Skeletal muscle satellite cell (primary cell): ENCODE measurements around the gene DMRTA2.

ENCODE experiments used
- H3K27me3 ChIP-seq: 2 replicates; pipeline ENCODE4 v1.7.0; 2013; ENCODE audit warnings: low read length; ENCODE audit not compliant: control insufficient read depth, insufficient read depth
- H3K36me3 ChIP-seq: 2 replicates; pipeline ENCODE4 v1.7.0; 2013; ENCODE audit warnings: mild to moderate bottlenecking, control low read depth, low read length; ENCODE audit not compliant: insufficient read depth
- H3K4me1 ChIP-seq: 2 replicates; pipeline ENCODE4 v1.7.0; 2013; ENCODE audit warnings: low read length; ENCODE audit not compliant: control insufficient read depth, insufficient read depth
- H3K4me2 ChIP-seq: 2 replicates; pipeline ENCODE4 v1.7.0; 2013; ENCODE audit warnings: mild to moderate bottlenecking, low read length
- H3K4me3 ChIP-seq: 2 replicates; pipeline ENCODE4 v1.7.0; 2013; ENCODE audit warnings: low read length
- H3K9ac ChIP-seq: 2 replicates; pipeline ENCODE4 v1.7.0; 2013; ENCODE audit warnings: mild to moderate bottlenecking, low read depth, low read length, moderate library complexity
- H3K9me3 ChIP-seq: replicated peaks from 2 replicates; pipeline ENCODE4 v1.7.0; 2013; ENCODE audit warnings: mild to moderate bottlenecking, control low read depth, low read length

Gene DMRTA2

GRCh38 chr1:50436489-50436888, 13.2 kb upstream of the DMRTA2 start:
- Histone ChIP-seq H3K4me3 (no peak overlapping the region), H3K27me3 (peaks cover 12% of the 10 kb centered on the region), H3K9ac (no peak overlapping the region), H3K4me1 (no peaks in the 10 kb centered on the region), H3K36me3 (peaks cover 10% of the 10 kb centered on the region), H3K4me2 (no peak overlapping the region), H3K9me3 (no peaks in the 10 kb centered on the region)

- no peaks in the 10 kb centered on the region for H3K36me3 ChIP-seq
- peaks cover 77% of the 10 kb centered on the region for H3K27me3 ChIP-seq
- no peak overlapping the region for H3K4me3 ChIP-seq
- peaks cover 9% of the 10 kb centered on the region for H3K4me1 ChIP-seq
- H3K4me2 ChIP-seq: no peak overlapping the region
- H3K9ac ChIP-seq: no peak overlapping the region
- no peaks in the 10 kb centered on the region for H3K9me3 ChIP-seq
Measured at GRCh38 chr1:50430010-50430405, 6.8 kb upstream of the DMRTA2 start.

- Histone ChIP-seq H3K36me3 (no peaks in the 10 kb centered on the region), H3K9ac (no peak overlapping the region), H3K27me3 (peaks cover 95% of the 10 kb centered on the region), H3K4me3 (no peak overlapping the region), H3K4me1 (peaks cover 18% of the 10 kb centered on the region), H3K9me3 (no peaks in the 10 kb centered on the region), H3K4me2 (peak overlapping the region; percentile 8)
Measured at GRCh38 chr1:50427818-50428779, 4.9 kb upstream of the DMRTA2 start.

- H3K9me3 ChIP-seq: no peaks in the 10 kb centered on the region
- H3K4me2 ChIP-seq: peak overlapping the region; percentile 8
- no peak overlapping the region for H3K9ac ChIP-seq
- H3K27me3 ChIP-seq: peaks cover 99% of the 10 kb centered on the region
- H3K4me1 ChIP-seq: peaks cover 21% of the 10 kb centered on the region
- no peak overlapping the region for H3K4me3 ChIP-seq
- H3K36me3 ChIP-seq: no peaks in the 10 kb centered on the region
Measured at GRCh38 chr1:50427086-50427817, 4.0 kb upstream of the DMRTA2 start.

- Histone ChIP-seq H3K27me3 (peaks cover 99% of the 10 kb centered on the region), H3K4me1 (peaks cover 21% of the 10 kb centered on the region), H3K9me3 (no peaks in the 10 kb centered on the region), H3K9ac (no peak overlapping the region), H3K36me3 (no peaks in the 10 kb centered on the region), H3K4me3 (no peak overlapping the region), H3K4me2 (peak overlapping the region; percentile 8)
Measured at GRCh38 chr1:50426702-50427085, 3.5 kb upstream of the DMRTA2 start.

GRCh38 chr1:50426108-50426700, 3.0 kb upstream of the DMRTA2 start:
- no peak overlapping the region for H3K4me3 ChIP-seq
- H3K9ac ChIP-seq: no peak overlapping the region
- H3K9me3 ChIP-seq: no peaks in the 10 kb centered on the region
- no peaks in the 10 kb centered on the region for H3K36me3 ChIP-seq
- peaks cover 21% of the 10 kb centered on the region for H3K4me1 ChIP-seq
- no peak overlapping the region for H3K4me2 ChIP-seq
- H3K27me3 ChIP-seq: peaks cover 99% of the 10 kb centered on the region

- Histone ChIP-seq H3K4me2 (peak overlapping the region; percentile 80), H3K27me3 (peaks cover 99% of the 10 kb centered on the region), H3K4me1 (peaks cover 21% of the 10 kb centered on the region), H3K36me3 (no peaks in the 10 kb centered on the region), H3K9me3 (no peaks in the 10 kb centered on the region), H3K4me3 (no peak overlapping the region), H3K9ac (no peak overlapping the region)
Measured at GRCh38 chr1:50425376-50426107, 2.3 kb upstream of the DMRTA2 start.

- Histone ChIP-seq H3K36me3 (no peaks in the 10 kb centered on the region), H3K27me3 (peaks cover 99% of the 10 kb centered on the region), H3K4me3 (no peak overlapping the region), H3K4me2 (peak overlapping the region; percentile 80), H3K4me1 (peaks cover 21% of the 10 kb centered on the region), H3K9ac (no peak overlapping the region), H3K9me3 (no peaks in the 10 kb centered on the region)
Measured at GRCh38 chr1:50424884-50425375, 1.7 kb upstream of the DMRTA2 start.

- H3K36me3 ChIP-seq: no peaks in the 10 kb centered on the region
- H3K9ac ChIP-seq: no peak overlapping the region
- H3K4me2 ChIP-seq: peak overlapping the region; percentile 80
- peaks cover 21% of the 10 kb centered on the region for H3K4me1 ChIP-seq
- H3K4me3 ChIP-seq: peak overlapping the region; percentile 67
- no peaks in the 10 kb centered on the region for H3K9me3 ChIP-seq
- H3K27me3 ChIP-seq: peaks cover 99% of the 10 kb centered on the region
Measured at GRCh38 chr1:50424045-50424883, 1.0 kb upstream of the DMRTA2 start.

- peak overlapping the region; percentile 80 for H3K4me2 ChIP-seq
- peaks cover 98% of the 10 kb centered on the region for H3K27me3 ChIP-seq
- peaks cover 21% of the 10 kb centered on the region for H3K4me1 ChIP-seq
- H3K9ac ChIP-seq: no peak overlapping the region
- H3K9me3 ChIP-seq: no peaks in the 10 kb centered on the region
- no peaks in the 10 kb centered on the region for H3K36me3 ChIP-seq
- peak overlapping the region; percentile 53 for H3K4me3 ChIP-seq
Measured at GRCh38 chr1:50423670-50424000, 392 bp upstream of the DMRTA2 start.
